ENCODE data around the gene FEZ2.

DNA sequence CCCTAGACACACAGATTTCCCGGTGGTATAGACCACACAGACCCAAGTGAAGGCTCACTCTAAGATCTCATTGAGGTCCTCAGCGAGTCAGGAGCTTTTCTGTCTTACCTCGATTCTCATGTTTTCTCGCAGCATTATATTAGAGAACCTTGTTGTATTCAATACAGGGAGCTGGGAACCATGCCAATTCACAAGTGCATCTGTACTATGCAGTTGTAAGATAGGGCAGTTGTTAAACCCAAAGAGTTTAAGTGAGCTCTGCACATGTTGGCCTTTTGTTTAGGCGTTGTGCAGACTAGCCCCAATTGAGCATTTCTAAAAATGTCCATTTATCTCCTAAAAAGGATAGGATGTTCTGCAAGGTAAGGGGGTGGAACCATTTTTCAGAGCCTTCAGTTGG is 59.6 kb downstream of the FEZ2 start:
- no peak for TF ChIP-seq EZH2phosphoT487 (IDR thresholded peaks at IDR 0.05; ENCODE audit: unreplicated experiment)
- TF ChIP-seq CREB1 (CRISPR knock-in tag; IDR thresholded peaks at IDR 0.05; ENCODE audit: low read depth): no peak
- TF ChIP-seq EZH2 (IDR thresholded peaks at IDR 0.05; ENCODE audit: low read depth, unreplicated experiment): no peak
- TF ChIP-seq, protein P1, sequence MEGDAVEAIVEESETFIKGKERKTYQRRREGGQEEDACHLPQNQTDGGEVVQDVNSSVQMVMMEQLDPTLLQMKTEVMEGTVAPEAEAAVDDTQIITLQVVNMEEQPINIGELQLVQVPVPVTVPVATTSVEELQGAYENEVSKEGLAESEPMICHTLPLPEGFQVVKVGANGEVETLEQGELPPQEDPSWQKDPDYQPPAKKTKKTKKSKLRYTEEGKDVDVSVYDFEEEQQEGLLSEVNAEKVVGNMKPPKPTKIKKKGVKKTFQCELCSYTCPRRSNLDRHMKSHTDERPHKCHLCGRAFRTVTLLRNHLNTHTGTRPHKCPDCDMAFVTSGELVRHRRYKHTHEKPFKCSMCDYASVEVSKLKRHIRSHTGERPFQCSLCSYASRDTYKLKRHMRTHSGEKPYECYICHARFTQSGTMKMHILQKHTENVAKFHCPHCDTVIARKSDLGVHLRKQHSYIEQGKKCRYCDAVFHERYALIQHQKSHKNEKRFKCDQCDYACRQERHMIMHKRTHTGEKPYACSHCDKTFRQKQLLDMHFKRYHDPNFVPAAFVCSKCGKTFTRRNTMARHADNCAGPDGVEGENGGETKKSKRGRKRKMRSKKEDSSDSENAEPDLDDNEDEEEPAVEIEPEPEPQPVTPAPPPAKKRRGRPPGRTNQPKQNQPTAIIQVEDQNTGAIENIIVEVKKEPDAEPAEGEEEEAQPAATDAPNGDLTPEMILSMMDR (conservative IDR thresholded peaks at IDR 0.05; ENCODE audit: low read depth in 2 of 2): no peak
- TF ChIP-seq, protein P2, sequence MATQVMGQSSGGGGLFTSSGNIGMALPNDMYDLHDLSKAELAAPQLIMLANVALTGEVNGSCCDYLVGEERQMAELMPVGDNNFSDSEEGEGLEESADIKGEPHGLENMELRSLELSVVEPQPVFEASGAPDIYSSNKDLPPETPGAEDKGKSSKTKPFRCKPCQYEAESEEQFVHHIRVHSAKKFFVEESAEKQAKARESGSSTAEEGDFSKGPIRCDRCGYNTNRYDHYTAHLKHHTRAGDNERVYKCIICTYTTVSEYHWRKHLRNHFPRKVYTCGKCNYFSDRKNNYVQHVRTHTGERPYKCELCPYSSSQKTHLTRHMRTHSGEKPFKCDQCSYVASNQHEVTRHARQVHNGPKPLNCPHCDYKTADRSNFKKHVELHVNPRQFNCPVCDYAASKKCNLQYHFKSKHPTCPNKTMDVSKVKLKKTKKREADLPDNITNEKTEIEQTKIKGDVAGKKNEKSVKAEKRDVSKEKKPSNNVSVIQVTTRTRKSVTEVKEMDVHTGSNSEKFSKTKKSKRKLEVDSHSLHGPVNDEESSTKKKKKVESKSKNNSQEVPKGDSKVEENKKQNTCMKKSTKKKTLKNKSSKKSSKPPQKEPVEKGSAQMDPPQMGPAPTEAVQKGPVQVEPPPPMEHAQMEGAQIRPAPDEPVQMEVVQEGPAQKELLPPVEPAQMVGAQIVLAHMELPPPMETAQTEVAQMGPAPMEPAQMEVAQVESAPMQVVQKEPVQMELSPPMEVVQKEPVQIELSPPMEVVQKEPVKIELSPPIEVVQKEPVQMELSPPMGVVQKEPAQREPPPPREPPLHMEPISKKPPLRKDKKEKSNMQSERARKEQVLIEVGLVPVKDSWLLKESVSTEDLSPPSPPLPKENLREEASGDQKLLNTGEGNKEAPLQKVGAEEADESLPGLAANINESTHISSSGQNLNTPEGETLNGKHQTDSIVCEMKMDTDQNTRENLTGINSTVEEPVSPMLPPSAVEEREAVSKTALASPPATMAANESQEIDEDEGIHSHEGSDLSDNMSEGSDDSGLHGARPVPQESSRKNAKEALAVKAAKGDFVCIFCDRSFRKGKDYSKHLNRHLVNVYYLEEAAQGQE (IDR thresholded peaks at IDR 0.05; ENCODE audit: unreplicated experiment): no peak
- TF ChIP-seq POLR2AphosphoS5 (IDR thresholded peaks at IDR 0.05; ENCODE audit: low read depth): no peak
- TF ChIP-seq ZNF114 (CRISPR knock-in tag; IDR thresholded peaks at IDR 0.05): no peak
- no peak for TF ChIP-seq ZNF331 (CRISPR knock-in tag; IDR thresholded peaks at IDR 0.05; ENCODE audit: low read depth)
- no peak for TF ChIP-seq STAT1 (IDR thresholded peaks at IDR 0.05; ENCODE audit: unreplicated experiment)

All from GM23338 (cell line).